GM18868 (cell line): ENCODE results near the gene GLDN.
"Not testable (repeated sequence)": the region's sequence is repeated elsewhere in the genome, so short reads cannot be mapped to it uniquely, and the experiment has no call there.

ENCODE experiments used
- ATAC-seq: cut with Tn5 transposase; IDR thresholded peaks from one replicate; pipeline ENCODE4 v1.9.1; 2021; ENCODE audit warnings: mild to moderate bottlenecking, moderate library complexity; ENCODE audit not compliant: unreplicated experiment

Gene GLDN

GRCh38 chr15:51443282-51443914 lies 101.9 kb downstream of the GLDN start:
- ATAC-seq: no peak

- ATAC-seq: no peak
Observed at GRCh38 chr15:51444112-51444511, 102.7 kb downstream of the GLDN start.

GRCh38 chr15:51444807-51445206 lies 103.4 kb downstream of the GLDN start:
- no peak for ATAC-seq

GRCh38 chr15:51446029-51446744 lies 104.7 kb downstream of the GLDN start:
- not testable (repeated sequence) for ATAC-seq

GRCh38 chr15:51447855-51448621 lies 106.6 kb downstream of the GLDN start:
- ATAC-seq: no peak

GRCh38 chr15:51448622-51449399 lies 107.4 kb downstream of the GLDN start:
- ATAC-seq: no peak

- ATAC-seq: no peak
Observed at GRCh38 chr15:51450001-51450400, 108.5 kb downstream of the GLDN start.
